Esophagus muscularis mucosa (tissue), 4 donors: ENCODE results near the gene HELZ2. TPM values are rescaled to one million over a fixed set of nuclear protein-coding genes. Genes with fewer than 3 reads are reported as not detected.

ENCODE experiments used
- DNase-seq: peaks from one replicate; pipeline ENCODE4 v3.0.0-alpha.2; 2017; ENCODE audit errors: extremely low spot score
- H3K27ac ChIP-seq, 4 donors: fragments of 200-600 bp; sonication (generic); replicated peaks in 1 of 4; 1 replicate in 3 of 4; 2 replicates in 1 of 4; pipeline ENCODE4 v1.5.1; 2016 to 2019; ENCODE audit warnings: mild to moderate bottlenecking in 1 of 4
- H3K27me3 ChIP-seq, 4 donors: fragments of 200-600 bp; sonication (generic); one replicate each; pipeline versions ENCODE4 v1.5.1 to v1.6.0; 2016 to 2019
- H3K36me3 ChIP-seq, 4 donors: fragments of 200-600 bp; sonication (generic); one replicate each; pipeline ENCODE4 v1.5.1; 2016 to 2019
- H3K4me1 ChIP-seq, 4 donors: fragments of 200-600 bp; sonication (generic); one replicate each; pipeline ENCODE4 v1.5.1; 2016 to 2019
- H3K4me3 ChIP-seq, 4 donors: fragments of 200-600 bp; sonication (generic); 1 replicate in 2 of 4; 2 replicates in 2 of 4; pipeline ENCODE4 v1.5.1; 2016 to 2019; ENCODE audit warnings: mild to moderate bottlenecking in 4 of 4, moderate library complexity in 1 of 4
- H3K9me3 ChIP-seq, 4 donors: fragments of 200-600 bp; sonication (generic); 1 replicate in 3 of 4; 2 replicates in 1 of 4; pipeline ENCODE4 v1.5.1; 2016 to 2019
- CTCF ChIP-seq, 3 experiments: fragments of 200-600 bp in 2 of 3; fragments of 450-650 bp in 1 of 3; sonication (generic) in 2 of 3; IDR thresholded peaks; one replicate each; pipeline ENCODE4 v1.5.1; 2017 to 2019; ENCODE audit warnings: antibody characterized with exemption in 3 of 3, mild to moderate bottlenecking in 2 of 3, moderate library complexity in 1 of 3
- EP300 ChIP-seq: sonication (generic); formaldehyde crosslinking; IDR thresholded peaks from one replicate; pipeline ENCODE4 v1.6.1; 2017; ENCODE audit warnings: antibody characterized with exemption
- POLR2A ChIP-seq: fragments of 450-650 bp; IDR thresholded peaks from one replicate; pipeline ENCODE4 v1.6.1; 2017; ENCODE audit warnings: antibody characterized with exemption, moderate library complexity, mild to moderate bottlenecking, low read depth
- POLR2AphosphoS5 ChIP-seq, 2 donors: sonication (generic); formaldehyde crosslinking; IDR thresholded peaks; one replicate each; pipeline ENCODE4 v1.6.1; 2017; ENCODE audit warnings: antibody characterized with exemption in 2 of 2
- WGBS: methylation state at CpG from one replicate; pipeline ENCODE4 v1.1.5; 2018; 5-methylcytosine and 5-hydroxymethylcytosine counted together
- intact Hi-C: fragments of 100-400 bp; cut with DNase I; formaldehyde crosslinking; loops from one replicate; pipeline ENCODE4 v1.15.1; 2023
- total RNA-seq, 4 donors: library from RNA; depleted of rRNA; stranded (reverse); fragments of >200 nt; gene quantifications; one replicate each; pipeline versions ENCODE4 v1.1.0 to v1.2.1, GENCODE V29; 2016

Gene HELZ2
- total RNA-seq, 4 donors from 2014 or later: 19.5 to 36.9 (median 30.3) TPM

- WGBS: 74% methylated on average over 22 of the region's 27 CpGs
- H3K4me1 ChIP-seq: peaks cover 0 to 6% (median 0%) of the 10 kb centered on the region in 4 donors
- H3K4me3 ChIP-seq: no peak overlapping the region
- TF ChIP-seq POLR2A: no peak
- DNase-seq: no peak
- no peaks in the 10 kb centered on the region for H3K36me3 ChIP-seq
- peaks cover 0 to 58% (median 15%) of the 10 kb centered on the region in 4 donors for H3K27me3 ChIP-seq
- no peak overlapping the region for H3K27ac ChIP-seq
- H3K9me3 ChIP-seq: no peaks in the 10 kb centered on the region
- intact Hi-C loops: no loop called here
Observed at GRCh38 chr20:63544241-63544957, 29.6 kb downstream of the HELZ2 start.

- Histone ChIP-seq H3K36me3 (no peaks in the 10 kb centered on the region), H3K9me3 (no peaks in the 10 kb centered on the region), H3K27ac (no peak overlapping the region), H3K4me3 (no peak overlapping the region), H3K4me1 (peaks cover 0 to 7% (median 0%) of the 10 kb centered on the region in 4 donors), H3K27me3 (peaks cover 0 to 55% (median 12%) of the 10 kb centered on the region in 4 donors)
- 91% methylated on average over 6 of the region's 6 CpGs for WGBS
- intact Hi-C loops: no loop called here
- DNase-seq: no peak
- TF ChIP-seq POLR2A: no peak
- TF ChIP-seq EP300: no peak
- no peak for TF ChIP-seq CTCF (IDR thresholded peaks at IDR 0.05)
- TF ChIP-seq POLR2AphosphoS5 (IDR thresholded peaks at IDR 0.05): no peak
Observed at GRCh38 chr20:63543733-63544132, 30.3 kb downstream of the HELZ2 start.

- peaks cover 4 to 13% (median 5%) of the 10 kb centered on the region in 4 donors for H3K4me1 ChIP-seq
- no peak overlapping the region for H3K4me3 ChIP-seq
- no peak for TF ChIP-seq CTCF (IDR thresholded peaks at IDR 0.05)
- no peak for TF ChIP-seq POLR2A
- no peak for TF ChIP-seq EP300
- no peak for TF ChIP-seq POLR2AphosphoS5 (IDR thresholded peaks at IDR 0.05)
- intact Hi-C loops: no loop called here
- no peak for DNase-seq
- WGBS: 76% methylated on average over 9 of the region's 10 CpGs
- no peaks in the 10 kb centered on the region for H3K36me3 ChIP-seq
- H3K9me3 ChIP-seq: no peaks in the 10 kb centered on the region
- H3K27ac ChIP-seq: no peak overlapping the region
- H3K27me3 ChIP-seq: peaks cover 0 to 53% (median 10%) of the 10 kb centered on the region in 4 donors
Observed at GRCh38 chr20:63543131-63543530, 30.9 kb downstream of the HELZ2 start.

- 85% methylated on average over 10 of the region's 10 CpGs for WGBS
- Histone ChIP-seq H3K9me3 (no peaks in the 10 kb centered on the region), H3K36me3 (no peaks in the 10 kb centered on the region), H3K27me3 (peaks cover 0 to 53% (median 6%) of the 10 kb centered on the region in 4 donors), H3K27ac (no peak overlapping the region), H3K4me3 (no peak overlapping the region), H3K4me1 (peaks cover 8 to 15% (median 9%) of the 10 kb centered on the region in 4 donors)
- TF ChIP-seq POLR2A (no peak), CTCF (IDR thresholded peaks at IDR 0.05) (no peak), EP300 (no peak), POLR2AphosphoS5 (IDR thresholded peaks at IDR 0.05) (no peak)
- DNase-seq: no peak
- intact Hi-C loops: no loop called here
Observed at GRCh38 chr20:63542696-63543095, 31.3 kb downstream of the HELZ2 start.

- Histone ChIP-seq H3K27me3 (peaks cover 0 to 53% (median 4%) of the 10 kb centered on the region in 4 donors), H3K27ac (no peak overlapping the region), H3K4me1 (peaks cover 14 to 15% (median 15%) of the 10 kb centered on the region in 4 donors), H3K9me3 (no peaks in the 10 kb centered on the region), H3K4me3 (no peak overlapping the region), H3K36me3 (no peaks in the 10 kb centered on the region)
- WGBS: 97% methylated on average over 14 of the region's 36 CpGs
- intact Hi-C loops: no loop called here
- DNase-seq: no peak
- TF ChIP-seq EP300: no peak
- no peak for TF ChIP-seq POLR2AphosphoS5 (IDR thresholded peaks at IDR 0.05)
- no peak for TF ChIP-seq POLR2A
- no peak for TF ChIP-seq CTCF (IDR thresholded peaks at IDR 0.05)
Observed at GRCh38 chr20:63542031-63542559, 31.9 kb downstream of the HELZ2 start.
